HG03469 (cell line): Measurements from ENCODE around the gene FOXI1.

Source experiments
- ATAC-seq: cut with Tn5 transposase; IDR thresholded peaks from one replicate; pipeline ENCODE4 v1.9.1; 2021; ENCODE audit warnings: mild to moderate bottlenecking, moderate library complexity, moderate number of reproducible peaks; ENCODE audit not compliant: unreplicated experiment

The FOXI1 gene

DNA sequence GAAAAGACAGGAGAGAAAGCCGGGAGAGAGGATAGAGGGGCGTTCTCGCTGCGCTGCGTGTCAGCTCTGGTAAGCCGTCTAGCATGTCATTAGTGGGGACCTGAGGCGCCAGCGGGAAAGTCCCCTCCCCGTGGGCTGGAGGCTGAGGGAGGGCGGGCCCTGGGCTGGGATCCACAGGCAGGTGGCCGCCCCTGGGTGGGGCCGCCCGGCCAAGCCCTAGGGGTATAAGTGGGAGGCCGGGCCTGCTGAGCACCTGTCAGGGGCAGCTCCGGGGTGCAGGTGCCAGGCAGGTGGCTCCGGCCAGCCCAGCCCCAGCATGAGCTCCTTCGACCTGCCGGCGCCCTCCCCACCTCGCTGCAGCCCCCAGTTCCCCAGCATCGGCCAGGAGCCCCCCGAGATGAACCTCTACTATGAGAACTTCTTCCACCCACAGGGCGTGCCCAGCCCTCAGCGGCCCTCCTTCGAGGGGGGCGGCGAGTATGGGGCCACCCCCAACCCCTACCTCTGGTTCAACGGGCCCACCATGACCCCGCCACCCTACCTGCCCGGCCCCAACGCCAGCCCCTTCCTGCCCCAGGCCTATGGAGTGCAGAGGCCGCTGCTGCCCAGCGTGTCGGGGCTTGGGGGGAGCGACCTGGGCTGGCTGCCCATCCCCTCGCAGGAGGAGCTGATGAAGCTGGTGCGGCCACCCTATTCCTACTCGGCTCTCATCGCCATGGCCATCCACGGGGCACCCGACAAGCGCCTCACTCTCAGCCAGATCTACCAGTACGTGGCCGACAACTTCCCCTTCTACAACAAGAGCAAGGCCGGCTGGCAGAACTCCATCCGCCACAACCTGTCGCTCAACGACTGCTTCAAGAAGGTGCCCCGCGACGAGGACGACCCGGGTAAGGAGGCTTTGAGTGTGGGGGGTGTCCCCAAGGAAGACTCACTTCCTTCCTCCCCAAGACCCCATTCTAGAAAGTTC, at the start of gene FOXI1:
Gene FOXI1 (plus strand): TSS at position 256 of the 970 bp plus-strand sequence. CDS start 61 bp downstream, at position 317.
- ATAC-seq: no peak

DNA sequence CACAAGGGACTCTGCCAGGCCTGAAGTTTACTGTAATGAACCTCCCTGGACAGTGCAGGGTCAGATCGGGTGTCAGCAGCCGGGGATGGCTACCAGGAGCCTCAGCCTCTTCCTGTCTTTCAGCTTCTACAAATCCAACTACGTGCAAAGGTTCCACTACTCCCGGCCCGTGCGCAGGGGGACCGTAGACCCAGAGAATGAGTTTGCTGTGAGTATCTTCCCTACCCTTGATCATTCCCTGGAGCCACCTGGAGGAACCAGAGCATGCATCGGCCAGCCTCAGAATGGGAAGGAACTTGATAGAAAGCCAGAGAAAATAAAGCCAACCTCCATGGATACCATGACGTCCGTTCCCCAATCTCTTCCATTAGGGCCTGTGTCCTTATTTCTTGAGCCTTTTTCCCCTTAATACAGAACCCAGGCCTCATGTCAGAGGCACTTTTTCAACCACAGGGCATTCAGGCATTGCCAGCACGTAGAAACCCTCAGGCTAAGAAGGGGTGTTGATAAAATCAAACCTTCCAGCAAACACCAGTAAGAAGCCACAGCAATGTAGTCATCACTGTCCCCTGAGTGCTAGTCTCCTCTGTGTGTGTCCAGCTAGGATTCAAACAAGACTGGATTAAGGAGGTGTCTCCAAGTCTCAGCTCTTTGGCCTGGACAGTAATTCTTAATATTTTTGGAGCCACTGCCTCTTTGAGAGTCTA, 49.0 kb upstream of the FOXI1 start:
- ATAC-seq: no peak

GRCh38 chr5:170057311-170057710, 48.4 kb upstream of the FOXI1 start:
- no peak for ATAC-seq

- no peak for ATAC-seq
These were observed 46.5 kb upstream of the FOXI1 start for GRCh38 chr5:170059221-170059620.

- no peak for ATAC-seq
These were observed 38.5 kb upstream of the FOXI1 start for GRCh38 chr5:170067152-170067551.

DNA sequence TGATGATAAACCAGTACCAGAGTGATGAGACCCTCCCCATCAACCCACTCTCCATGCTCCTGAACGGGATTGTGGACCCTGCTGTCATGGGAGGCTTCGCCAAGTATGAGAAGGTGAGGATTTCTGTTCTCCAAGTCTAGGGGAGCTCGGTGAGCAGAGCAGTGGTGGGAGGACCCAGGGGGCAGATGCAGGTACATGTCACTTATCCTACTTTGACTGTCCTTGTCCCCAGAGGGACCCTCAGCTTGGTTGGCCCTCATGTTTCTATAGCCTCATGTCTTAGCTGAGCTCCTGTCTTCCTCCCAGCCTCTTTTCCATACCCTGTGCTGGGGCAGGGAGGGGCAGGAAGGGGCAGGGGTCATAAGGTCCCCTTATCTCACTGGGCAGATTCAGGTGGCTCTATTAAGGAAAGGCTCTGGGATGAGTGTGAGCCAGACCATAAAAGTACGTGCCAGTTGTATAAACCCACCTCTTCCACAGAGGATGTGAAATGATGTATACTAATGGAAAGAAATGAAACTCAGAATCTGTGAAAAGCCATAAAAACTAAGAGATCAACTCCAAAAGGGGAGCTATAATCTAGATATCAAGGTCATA, 38.0 kb upstream of the FOXI1 start:
- ATAC-seq: no peak

- ATAC-seq: no peak
These were observed 36.2 kb upstream of the FOXI1 start for GRCh38 chr5:170069512-170069911.

- no peak for ATAC-seq
These were observed 34.9 kb upstream of the FOXI1 start for GRCh38 chr5:170070556-170071412.

DNA sequence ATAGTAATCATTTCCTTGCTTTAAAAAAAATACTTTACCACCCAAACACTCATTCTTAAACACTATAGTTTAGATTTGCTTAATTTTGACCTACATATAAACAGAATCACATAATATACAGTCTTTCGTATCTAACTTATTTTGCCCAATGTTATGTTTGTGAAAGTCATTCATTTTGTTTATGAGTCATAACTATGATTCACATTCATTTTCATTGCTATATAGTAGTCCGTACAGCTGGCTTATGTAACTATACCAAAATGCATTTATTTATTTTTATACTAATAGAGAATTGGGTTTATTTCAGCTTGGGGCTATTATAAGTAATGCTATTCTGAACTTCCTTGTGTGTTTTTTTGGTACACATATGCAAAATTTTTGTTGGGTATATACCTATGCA, 33.9 kb upstream of the FOXI1 start:
- no peak for ATAC-seq

GRCh38 chr5:170075696-170076095, 30.0 kb upstream of the FOXI1 start:
- ATAC-seq: no peak

- ATAC-seq: no peak
These were observed 29.5 kb upstream of the FOXI1 start for GRCh38 chr5:170076211-170076610.

DNA sequence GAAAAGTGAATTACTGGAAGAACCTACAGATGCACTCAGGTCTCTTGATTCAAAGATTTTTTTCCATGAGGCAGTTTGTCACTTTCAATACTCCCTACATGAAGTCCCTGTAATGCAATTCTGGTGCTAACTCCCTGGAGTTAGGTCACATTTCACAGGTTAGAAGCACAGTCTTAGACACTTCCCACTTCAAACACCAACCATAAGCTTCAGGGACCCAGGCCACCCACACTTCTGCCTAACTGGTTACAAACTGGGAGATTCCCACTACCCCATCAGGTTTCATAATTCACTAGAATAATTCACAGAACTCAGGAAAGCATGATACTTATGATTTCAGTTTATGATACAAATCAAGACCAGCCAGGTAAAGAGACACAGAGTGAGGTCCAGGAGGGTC, 29.0 kb upstream of the FOXI1 start:
- ATAC-seq: no peak

DNA sequence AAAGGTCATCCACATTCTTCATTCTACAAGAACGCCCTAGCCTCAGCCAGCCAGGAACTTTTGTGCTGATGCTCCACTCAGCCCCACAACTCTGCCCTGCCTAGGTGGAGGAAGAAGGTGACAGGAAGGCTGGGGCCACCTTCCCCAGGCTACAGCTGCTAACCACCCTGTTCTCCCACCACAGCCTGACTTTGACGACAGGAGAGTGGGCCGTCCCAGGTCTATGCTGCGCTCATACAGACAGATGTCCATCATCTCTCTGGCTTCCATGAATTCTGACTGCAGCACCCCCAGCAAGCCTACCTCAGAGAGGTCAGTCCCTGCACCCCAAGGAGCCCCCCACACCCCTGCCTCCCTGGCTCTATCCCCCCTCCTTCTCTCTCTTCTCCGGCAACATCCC, 28.2 kb upstream of the FOXI1 start:
- no peak for ATAC-seq

DNA sequence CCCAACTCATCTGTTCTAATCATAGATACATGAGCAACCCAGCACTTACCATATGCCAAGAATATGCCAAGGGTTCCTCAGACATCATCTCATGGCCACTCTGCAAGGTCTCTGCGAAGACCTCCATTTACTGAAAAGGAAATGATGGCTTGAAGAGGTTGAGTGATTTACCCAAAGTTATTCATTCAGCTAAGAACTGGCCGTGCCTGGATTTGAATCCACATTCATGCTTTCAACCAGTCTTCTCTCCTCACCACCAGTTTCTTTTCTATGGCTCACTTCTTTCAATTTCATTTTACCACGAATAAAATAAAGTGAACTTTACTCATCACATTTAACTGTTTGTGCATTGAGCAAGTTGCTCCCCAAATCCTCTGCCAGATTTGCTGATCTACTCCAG, 27.2 kb upstream of the FOXI1 start:
- no peak for ATAC-seq

DNA sequence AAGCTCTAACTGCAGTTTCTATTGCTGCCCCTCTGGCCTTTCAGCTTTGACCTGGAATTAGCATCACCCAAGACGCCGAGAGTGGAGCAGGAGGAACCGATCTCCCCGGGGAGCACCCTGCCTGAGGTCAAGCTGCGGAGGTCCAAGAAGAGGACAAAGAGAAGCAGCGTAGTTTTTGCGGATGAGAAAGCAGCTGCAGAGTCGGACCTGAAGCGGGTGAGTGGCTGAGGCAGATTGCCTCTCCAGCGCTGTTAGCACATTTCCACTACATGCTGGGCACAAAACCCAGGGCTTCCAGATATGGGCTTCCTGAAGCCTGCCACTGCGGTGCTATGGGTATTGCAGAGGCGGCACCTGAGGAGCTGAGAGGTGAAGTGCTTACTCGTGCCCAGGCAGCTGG, 26.8 kb upstream of the FOXI1 start:
- ATAC-seq: no peak

DNA sequence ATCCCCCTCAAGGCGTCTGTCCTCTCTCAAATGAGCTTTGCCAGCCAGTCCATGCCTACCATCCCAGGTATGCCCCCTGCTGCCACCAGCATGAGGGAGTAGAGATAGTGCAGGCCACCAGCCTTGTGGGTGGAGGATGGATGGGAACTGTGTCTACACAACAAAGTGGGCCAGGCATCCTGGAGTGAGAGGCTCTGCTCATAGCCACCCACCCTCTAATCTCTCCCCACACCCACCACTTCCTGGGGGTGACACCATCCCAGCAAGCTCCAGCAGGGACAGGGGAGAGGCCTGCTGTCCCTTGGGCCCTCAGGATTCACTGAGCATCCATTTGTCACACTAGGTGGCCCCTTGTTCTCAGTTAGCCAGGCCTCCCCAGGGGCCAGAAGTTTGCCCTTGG, 25.5 kb upstream of the FOXI1 start:
- ATAC-seq: no peak

GRCh38 chr5:170080786-170081445, 24.8 kb upstream of the FOXI1 start:
- no peak for ATAC-seq

- no peak for ATAC-seq
These were observed 24.1 kb upstream of the FOXI1 start for GRCh38 chr5:170081616-170082015.

DNA sequence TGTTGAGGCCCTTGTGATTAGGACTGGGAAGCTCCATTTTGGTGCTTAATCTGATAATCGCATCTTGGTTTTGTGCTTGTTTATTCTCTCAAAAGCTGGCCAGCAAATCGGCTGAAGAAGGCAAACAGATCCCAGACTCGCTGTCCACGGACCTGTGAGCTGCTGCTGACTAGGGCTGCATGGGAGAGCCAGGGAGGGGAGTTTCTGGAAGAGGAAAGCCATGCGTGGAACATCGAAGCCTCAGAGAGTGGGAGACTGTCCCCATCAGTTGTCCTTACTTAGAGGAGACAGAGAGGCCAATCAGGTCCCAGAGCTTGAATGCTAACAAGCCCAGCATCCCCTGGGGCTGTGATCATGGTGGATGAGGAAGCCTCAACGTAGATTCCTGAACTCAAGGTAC, 23.0 kb upstream of the FOXI1 start:
- no peak for ATAC-seq

- no peak for ATAC-seq
These were observed 18.4 kb upstream of the FOXI1 start for GRCh38 chr5:170087168-170087817.
